Common myeloid progenitor, CD34-positive (primary cell): ENCODE measurements around the gene ZDHHC14.
"Not testable (repeated sequence)": the region's sequence is repeated elsewhere in the genome, so short reads cannot be mapped to it uniquely, and the experiment has no call there.

Source experiments
- CTCF ChIA-PET: fragments of 350-600 bp; sonication (Branson Sonifier 250); formaldehyde crosslinking; loops from one replicate; lab custom pipeline; 2021; ENCODE audit warnings: antibody characterized with exemption; lab: Charles Lee
- POLR2A ChIA-PET: fragments of 350-600 bp; sonication (Branson Sonifier 250); formaldehyde crosslinking; loops from one replicate; lab custom pipeline; 2021; ENCODE audit warnings: antibody characterized with exemption; lab: Charles Lee
- DNase-seq, 3 donors: peaks; one replicate each; pipeline versions ENCODE4 v3.0.0 to v3.0.0-alpha.2; 2013
- H3K27ac ChIP-seq, 2 experiments: 1 replicate in 1 of 2; 2 replicates in 1 of 2; pipeline ENCODE4 v1.7.0; 2013; ENCODE audit warnings: inconsistent platforms in 2 of 2, low read length in 2 of 2, mild to moderate bottlenecking in 2 of 2, low read depth in 1 of 2, moderate library complexity in 1 of 2; ENCODE audit not compliant: severe bottlenecking in 2 of 2, insufficient read depth in 1 of 2, poor library complexity in 1 of 2
- H3K27me3 ChIP-seq, 5 experiments: replicated peaks in 2 of 5; 1 replicate in 3 of 5; 2 replicates in 2 of 5; pipeline versions ENCODE4 v1.6.1 to v1.7.0; 2013; ENCODE audit warnings: low read length in 4 of 5, mild to moderate bottlenecking in 2 of 5, moderate library complexity in 2 of 5, inconsistent platforms in 1 of 5; ENCODE audit not compliant: insufficient read depth in 5 of 5, control insufficient read depth in 4 of 5
- H3K36me3 ChIP-seq, 4 experiments: 1 replicate in 2 of 4; 2 replicates in 2 of 4; pipeline versions ENCODE4 v1.6.1 to v1.7.0; 2013; ENCODE audit warnings: low read length in 3 of 4, control low read depth in 1 of 4, mild to moderate bottlenecking in 1 of 4; ENCODE audit not compliant: control insufficient read depth in 4 of 4, insufficient read depth in 4 of 4
- H3K4me1 ChIP-seq, 4 experiments: 1 replicate in 3 of 4; 2 replicates in 1 of 4; pipeline versions ENCODE4 v1.6.1 to v1.7.1; 2013; ENCODE audit warnings: low read length in 3 of 4, mild to moderate bottlenecking in 3 of 4, control low read depth in 1 of 4, inconsistent platforms in 1 of 4, moderate library complexity in 1 of 4; ENCODE audit not compliant: control insufficient read depth in 4 of 4, insufficient read depth in 4 of 4; ENCODE audit errors: control extremely low read depth in 1 of 4
- H3K4me3 ChIP-seq, 7 experiments: 1 replicate in 4 of 7; 2 replicates in 3 of 7; pipeline versions ENCODE4 v1.5.1 to v1.7.0; 2013; ENCODE audit warnings: mild to moderate bottlenecking in 7 of 7, low read length in 6 of 7, moderate library complexity in 6 of 7, inconsistent platforms in 2 of 7, low read depth in 2 of 7, control low read depth in 1 of 7; ENCODE audit not compliant: insufficient read depth in 4 of 7, control insufficient read depth in 1 of 7; ENCODE audit errors: extremely low read depth in 1 of 7
- H3K9me3 ChIP-seq, 5 experiments: 1 replicate in 4 of 5; 2 replicates in 1 of 5; pipeline versions ENCODE4 v1.6.1 to v1.7.1; 2013; ENCODE audit warnings: low read length in 4 of 5, mild to moderate bottlenecking in 2 of 5, inconsistent platforms in 1 of 5, low read depth in 1 of 5, moderate library complexity in 1 of 5; ENCODE audit not compliant: control insufficient read depth in 4 of 5, insufficient read depth in 2 of 5; ENCODE audit errors: control extremely low read depth in 1 of 5
- WGBS: methylation state at CpG from one replicate; pipeline ENCODE4 v1.1.5; 2013; ENCODE audit not compliant: insufficient coverage; 5-methylcytosine and 5-hydroxymethylcytosine counted together

Gene ZDHHC14

DNA sequence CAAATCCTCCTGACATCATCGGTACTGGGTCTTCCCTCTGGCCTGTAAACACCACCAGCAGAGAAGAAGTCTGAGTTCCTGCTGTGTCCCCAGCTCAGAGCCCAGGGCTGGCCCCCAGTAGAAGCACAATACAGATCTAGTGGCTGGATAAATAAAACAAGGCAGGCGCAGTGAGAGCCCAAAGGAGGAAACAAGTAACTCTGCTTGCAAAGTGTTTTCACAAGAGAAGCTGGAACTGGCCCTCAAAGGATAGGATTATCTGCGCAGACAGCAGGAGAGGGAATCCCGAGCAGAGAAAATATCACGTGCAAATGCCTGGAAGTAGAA, 205.1 kb downstream of the ZDHHC14 start:
- no peaks in the 10 kb centered on the region for H3K27me3 ChIP-seq
- no peaks in the 10 kb centered on the region for H3K36me3 ChIP-seq
- ChIA-PET CTCF (interaction anchor here (1.1 kb wide), 1 partner anchor 17 kb away, joined by 3 read pairs; no protein-coding TSS in a partner anchor), POLR2A (no interaction called here)
- 100% methylated on average over 5 of the region's 5 CpGs for WGBS
- DNase-seq, result no peak
- H3K4me1 ChIP-seq, result no peaks in the 10 kb centered on the region
- H3K9me3 ChIP-seq, result peaks cover 3 to 24% (median 12%) of the 10 kb centered on the region in 5 experiments
- no peak overlapping the region for H3K4me3 ChIP-seq
- H3K27ac ChIP-seq, result no peak overlapping the region

DNA sequence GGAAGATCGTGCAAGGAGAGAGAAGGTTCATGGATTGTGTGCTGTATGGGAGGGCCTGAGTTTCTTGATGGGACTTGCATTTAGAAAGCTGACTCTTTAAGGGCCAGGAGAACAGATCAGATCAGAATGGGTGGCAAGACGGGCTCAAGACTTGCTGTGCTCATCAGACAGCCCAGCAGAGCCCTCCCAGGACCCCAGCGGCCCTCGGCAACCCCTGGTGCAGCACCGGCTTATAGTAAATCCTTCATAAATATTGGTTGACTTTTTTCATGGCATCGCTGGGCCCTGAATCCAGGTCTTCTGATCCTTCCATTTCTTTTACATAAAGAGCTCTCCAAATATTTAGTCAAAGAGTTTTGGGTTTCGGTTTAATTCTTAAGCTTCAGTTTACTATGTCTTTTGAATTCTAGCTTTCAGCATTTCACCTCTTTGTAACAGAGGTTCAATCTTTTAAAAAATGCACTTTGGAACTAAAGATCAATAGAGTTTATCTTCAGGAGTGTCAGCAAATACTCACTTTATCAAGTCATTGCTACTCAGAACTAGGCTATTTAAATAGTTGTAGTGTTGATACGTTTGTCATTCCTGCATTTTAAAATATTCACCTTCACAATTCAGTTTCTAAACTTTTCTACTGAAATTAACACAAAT, 205.6 kb downstream of the ZDHHC14 start:
- Histone ChIP-seq H3K4me3 (no peak overlapping the region), H3K9me3 (peaks cover 3 to 24% (median 12%) of the 10 kb centered on the region in 5 experiments), H3K27ac (no peak overlapping the region), H3K4me1 (no peaks in the 10 kb centered on the region), H3K36me3 (no peaks in the 10 kb centered on the region), H3K27me3 (no peaks in the 10 kb centered on the region)
- 100% methylated on average over 6 of the region's 8 CpGs for WGBS
- ChIA-PET CTCF (interaction anchor here (1.1 to 1.9 kb wide), 2 partner anchors 17 to 38 kb away, joined by 3 to 4 read pairs; no protein-coding TSS in a partner anchor), POLR2A (no interaction called here)
- DNase-seq, result no peak

DNA sequence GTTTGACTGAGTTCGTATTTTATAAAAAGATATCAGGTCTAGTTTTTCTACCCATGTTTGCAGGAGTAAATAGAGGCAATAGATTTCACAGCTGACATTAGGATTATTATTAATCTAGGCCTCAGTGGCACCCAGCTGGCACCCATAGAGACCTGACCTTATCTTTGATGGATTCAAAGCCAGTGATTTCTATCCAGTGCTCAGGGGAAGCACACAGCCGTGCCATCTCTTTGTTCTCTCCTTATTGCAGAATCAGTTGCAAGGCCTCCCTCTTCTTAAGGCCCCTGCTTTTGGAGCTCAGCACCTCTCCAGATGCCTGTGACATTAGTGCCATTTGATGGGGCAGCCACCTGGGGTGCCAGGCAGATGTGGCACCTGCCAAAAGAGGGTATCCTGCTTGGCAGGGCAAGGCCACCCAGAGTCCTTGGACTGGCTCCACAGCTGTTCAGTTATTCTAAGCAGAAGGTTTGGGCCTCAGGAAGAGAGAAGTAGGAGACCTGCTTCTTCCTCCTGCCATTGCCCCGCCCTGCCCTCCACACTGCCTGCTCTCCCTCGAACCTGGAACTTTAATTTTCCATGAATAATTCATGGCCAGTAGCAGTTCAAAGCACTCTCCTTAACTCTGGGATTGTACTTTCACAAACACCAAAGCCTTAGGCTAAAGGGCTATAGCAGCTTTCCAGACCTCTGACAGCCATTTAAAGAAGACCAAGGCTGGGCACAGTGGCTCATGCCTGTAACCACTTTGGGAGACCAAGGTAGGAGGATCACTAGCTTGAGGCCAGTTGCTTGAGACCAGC, 206.3 kb downstream of the ZDHHC14 start:
- no peaks in the 10 kb centered on the region for H3K36me3 ChIP-seq
- DNase-seq, result no peak
- 100% methylated on average over 1 of the region's 4 CpGs for WGBS

DNA sequence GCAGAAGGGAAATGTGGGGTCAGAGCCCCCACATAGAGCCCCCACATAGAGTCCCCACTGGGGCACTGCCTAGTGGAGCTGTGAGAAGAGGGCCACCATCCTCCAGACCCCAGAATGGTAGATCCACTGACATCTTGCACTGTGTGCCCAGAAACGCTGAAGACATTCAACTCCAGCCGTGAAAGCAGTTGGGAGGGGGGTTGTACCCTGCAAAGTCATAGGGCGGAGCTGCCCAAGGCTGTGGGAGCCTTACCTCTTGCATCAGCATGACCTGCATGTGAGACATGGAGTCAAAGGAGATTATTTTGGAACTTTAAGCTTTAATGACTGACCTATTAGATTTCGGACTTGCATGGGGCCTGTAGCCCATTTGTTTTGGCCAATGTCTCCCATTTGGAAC, 209.7 kb downstream of the ZDHHC14 start:
- WGBS, result 97% methylated on average over 4 of the region's 4 CpGs

More for the DNA sequence above, 206.3 kb downstream of the ZDHHC14 start:
- ChIA-PET POLR2A (no interaction called here), CTCF (interaction anchor here (0.8 to 1.9 kb wide), 4 partner anchors 9 to 38 kb away, joined by 3 to 4 read pairs (median 4); no protein-coding TSS in a partner anchor)
- no peak overlapping the region for H3K4me3 ChIP-seq
- no peaks in the 10 kb centered on the region for H3K27me3 ChIP-seq
- H3K27ac ChIP-seq, result no peak overlapping the region
- peaks cover 3 to 20% (median 12%) of the 10 kb centered on the region in 5 experiments for H3K9me3 ChIP-seq
- no peaks in the 10 kb centered on the region for H3K4me1 ChIP-seq

DNA sequence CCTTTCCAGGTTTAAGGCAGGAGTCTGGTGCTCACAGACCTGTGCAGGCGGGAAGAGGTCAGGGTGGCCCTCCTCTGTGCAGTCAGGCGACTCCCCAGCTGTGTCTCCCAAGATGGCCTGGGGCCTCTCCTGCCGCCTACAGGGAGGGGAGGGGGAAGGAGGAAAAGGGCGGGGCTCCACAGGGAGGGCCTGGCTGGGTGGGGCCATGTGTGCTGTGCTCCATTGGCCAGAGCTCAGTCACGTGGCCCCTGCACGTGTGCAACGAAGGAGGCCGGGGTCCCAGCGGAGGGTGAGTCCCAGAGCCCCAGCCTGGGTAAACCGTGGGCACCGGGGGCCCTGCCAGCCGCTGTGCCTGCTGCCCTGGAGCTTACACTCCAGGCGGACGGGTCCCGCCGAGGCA, 211.6 kb downstream of the ZDHHC14 start:
- POLR2A ChIA-PET, result no interaction called here
- Histone ChIP-seq H3K27me3 (no peaks in the 10 kb centered on the region), H3K4me1 (no peaks in the 10 kb centered on the region), H3K36me3 (no peaks in the 10 kb centered on the region), H3K27ac (no peak overlapping the region), H3K4me3 (peak overlapping the region in 1 of 7 experiments; percentile 42), H3K9me3 (peaks cover 3 to 20% (median 12%) of the 10 kb centered on the region in 5 experiments)
- DNase-seq, result no peak
- 98% methylated on average over 15 of the region's 16 CpGs for WGBS
- CTCF ChIA-PET, result interaction anchor here (0.8 to 1.4 kb wide), 3 partner anchors 13 to 133 kb away, joined by 3 to 6 read pairs (median 4); no protein-coding TSS in a partner anchor

More for the DNA sequence above, 209.7 kb downstream of the ZDHHC14 start:
- peaks cover 3 to 20% (median 12%) of the 10 kb centered on the region in 5 experiments for H3K9me3 ChIP-seq
- H3K4me1 ChIP-seq, POLR2A ChIA-PET, H3K27me3 ChIP-seq, H3K4me3 ChIP-seq, H3K27ac ChIP-seq, H3K36me3 ChIP-seq, CTCF ChIA-PET, DNase-seq: not testable (repeated sequence)

GRCh38 chr6:157592980-157593379, 212.0 kb downstream of the ZDHHC14 start:
- no peak overlapping the region for H3K27ac ChIP-seq
- H3K36me3 ChIP-seq, result no peaks in the 10 kb centered on the region
- ChIA-PET CTCF (interaction anchor here (1.2 kb wide), 1 partner anchor 13 kb away, joined by 3 read pairs; no protein-coding TSS in a partner anchor), POLR2A (no interaction called here)
- H3K4me1 ChIP-seq, result no peaks in the 10 kb centered on the region
- H3K9me3 ChIP-seq, result peaks cover 3 to 20% (median 12%) of the 10 kb centered on the region in 5 experiments
- peak overlapping the region in 1 of 7 experiments; percentile 42 for H3K4me3 ChIP-seq
- 97% methylated on average over 21 of the region's 21 CpGs for WGBS
- no peaks in the 10 kb centered on the region for H3K27me3 ChIP-seq
- DNase-seq, result no peak
